Ascending aorta (tissue), 2 donors: ENCODE measurements around the gene ENOX2. TPM values are rescaled to one million over a fixed set of nuclear protein-coding genes. Genes with fewer than 3 reads are reported as not detected.
A peak's percentile ranks its signal among the peaks of the same experiment; 100 is the strongest.
"Not testable (repeated sequence)": the region's sequence is repeated elsewhere in the genome, so short reads cannot be mapped to it uniquely, and the experiment has no call there.

Experiments used
- DNase-seq, 2 donors: peaks; one replicate each; pipeline ENCODE4 v3.0.0-alpha.2; 2019; ENCODE audit warnings: low spot score in 2 of 2
- H3K27ac ChIP-seq, 2 donors: fragments of 200-600 bp; sonication (generic); one replicate each; pipeline ENCODE4 v1.5.1; 2016 to 2017; ENCODE audit warnings: mild to moderate bottlenecking in 1 of 2
- H3K27me3 ChIP-seq: fragments of 200-600 bp; sonication (generic); one replicate; pipeline ENCODE4 v1.5.1; 2017
- H3K36me3 ChIP-seq, 2 donors: fragments of 200-600 bp; sonication (generic); one replicate each; pipeline ENCODE4 v1.5.1; 2016
- H3K4me1 ChIP-seq, 2 donors: fragments of 200-600 bp; sonication (generic); one replicate each; pipeline ENCODE4 v1.5.1; 2016 to 2017; ENCODE audit warnings: mild to moderate bottlenecking in 1 of 2
- H3K4me3 ChIP-seq, 2 donors: fragments of 200-600 bp; sonication (generic); one replicate each; pipeline ENCODE4 v1.5.1; 2016 to 2017; ENCODE audit warnings: mild to moderate bottlenecking in 1 of 2
- H3K9me3 ChIP-seq, 2 donors: fragments of 200-600 bp; sonication (generic); one replicate each; pipeline ENCODE4 v1.5.1; 2016
- intact Hi-C: fragments of 100-400 bp; cut with DNase I; formaldehyde crosslinking; loops from one replicate; pipeline ENCODE4 v1.15.1; 2023
- total RNA-seq: library from RNA; depleted of rRNA; stranded (reverse); fragments of >200 nt; gene quantifications from one replicate; pipeline ENCODE4 v1.1.0, GENCODE V29; 2016
- TF ChIP-seq, protein P1 (sequence below), 3 experiments: fragments of 200-600 bp in 2 of 3; fragments of 450-650 bp in 1 of 3; sonication (generic) in 2 of 3; IDR thresholded peaks; one replicate each; pipeline ENCODE4 v1.5.1; 2016 to 2019; ENCODE audit warnings: antibody characterized with exemption in 3 of 3, mild to moderate bottlenecking in 1 of 3, moderate library complexity in 1 of 3

Gene ENOX2
- total RNA-seq, 1 donor from 2014 or later: 2.0 TPM

DNA sequence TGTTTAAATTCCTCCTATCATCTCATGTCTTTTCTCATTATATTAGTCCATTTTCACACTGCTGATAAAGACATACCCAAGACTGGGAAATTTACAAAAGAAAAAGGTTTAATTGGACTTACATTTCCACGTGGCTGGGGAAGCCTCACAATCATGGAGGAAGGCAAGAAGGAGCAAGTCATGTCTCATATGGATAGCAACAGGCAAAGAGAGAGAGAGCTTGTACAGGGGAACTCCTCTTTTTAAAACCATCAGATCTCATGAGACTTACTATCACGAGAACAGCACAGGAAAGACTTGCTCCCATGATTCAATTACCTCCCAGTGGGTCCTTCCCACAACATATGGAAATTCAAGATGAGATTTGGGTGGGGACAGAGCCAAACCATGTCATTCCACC is 15.5 kb upstream of the ENOX2 start:
- intact Hi-C loops: loop anchor here (10.0 kb wide), 1 partner anchor 584 kb away; the partner anchor contains the start of gene SLC25A14
- H3K27ac ChIP-seq, H3K9me3 ChIP-seq, H3K4me3 ChIP-seq, H3K36me3 ChIP-seq, H3K4me1 ChIP-seq, DNase-seq, H3K27me3 ChIP-seq: not testable (repeated sequence)

DNA sequence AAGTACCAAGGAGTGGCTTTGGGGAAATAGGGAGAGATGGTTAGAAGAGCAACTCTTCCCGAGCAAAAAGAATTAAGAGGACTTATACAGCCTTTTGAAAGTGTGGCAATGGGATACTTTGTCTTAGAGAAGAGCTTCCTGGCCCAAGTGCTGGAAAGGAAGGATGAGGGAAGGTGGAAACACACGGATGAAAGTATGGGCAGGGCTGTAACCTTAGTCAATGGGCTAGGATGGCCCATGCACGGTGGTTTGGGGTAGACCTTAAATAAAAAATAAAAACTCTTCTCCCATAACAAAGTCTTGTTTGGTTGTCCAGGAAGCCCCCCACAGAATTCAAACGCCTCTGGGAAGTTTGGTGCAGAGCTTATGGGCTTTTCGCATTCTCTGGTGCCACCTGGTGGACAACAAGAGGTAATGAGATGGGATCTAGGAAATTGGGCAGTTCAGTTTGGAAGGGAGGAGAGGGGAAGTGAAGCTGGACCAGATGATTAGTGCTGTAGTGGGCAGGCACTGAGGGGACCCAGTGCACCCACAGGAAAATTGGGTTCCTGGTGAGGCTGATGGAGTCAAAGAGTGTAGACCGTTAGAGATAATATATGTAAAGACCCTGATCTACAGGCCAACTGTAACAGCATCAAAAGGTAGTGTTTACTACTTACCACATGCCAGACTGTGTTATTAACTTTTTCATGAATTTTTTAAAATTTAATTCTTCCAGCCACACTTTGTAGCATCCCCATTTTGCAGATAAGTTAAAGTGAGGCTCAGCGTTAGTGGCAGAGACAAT is 13.8 kb upstream of the ENOX2 start:
- intact Hi-C loops: loop anchor here (1.0 to 10.0 kb wide), 3 partner anchors 378 to 582 kb away; partner anchors contain the start of gene SLC25A14
- no peaks in the 10 kb centered on the region for H3K36me3 ChIP-seq
- no peaks in the 10 kb centered on the region for H3K27me3 ChIP-seq
- no peaks in the 10 kb centered on the region for H3K4me1 ChIP-seq
- no peak overlapping the region for H3K27ac ChIP-seq
- no peak overlapping the region for H3K4me3 ChIP-seq
- DNase-seq: no peak
- H3K9me3 ChIP-seq: no peaks in the 10 kb centered on the region
- TF ChIP-seq, protein P1, sequence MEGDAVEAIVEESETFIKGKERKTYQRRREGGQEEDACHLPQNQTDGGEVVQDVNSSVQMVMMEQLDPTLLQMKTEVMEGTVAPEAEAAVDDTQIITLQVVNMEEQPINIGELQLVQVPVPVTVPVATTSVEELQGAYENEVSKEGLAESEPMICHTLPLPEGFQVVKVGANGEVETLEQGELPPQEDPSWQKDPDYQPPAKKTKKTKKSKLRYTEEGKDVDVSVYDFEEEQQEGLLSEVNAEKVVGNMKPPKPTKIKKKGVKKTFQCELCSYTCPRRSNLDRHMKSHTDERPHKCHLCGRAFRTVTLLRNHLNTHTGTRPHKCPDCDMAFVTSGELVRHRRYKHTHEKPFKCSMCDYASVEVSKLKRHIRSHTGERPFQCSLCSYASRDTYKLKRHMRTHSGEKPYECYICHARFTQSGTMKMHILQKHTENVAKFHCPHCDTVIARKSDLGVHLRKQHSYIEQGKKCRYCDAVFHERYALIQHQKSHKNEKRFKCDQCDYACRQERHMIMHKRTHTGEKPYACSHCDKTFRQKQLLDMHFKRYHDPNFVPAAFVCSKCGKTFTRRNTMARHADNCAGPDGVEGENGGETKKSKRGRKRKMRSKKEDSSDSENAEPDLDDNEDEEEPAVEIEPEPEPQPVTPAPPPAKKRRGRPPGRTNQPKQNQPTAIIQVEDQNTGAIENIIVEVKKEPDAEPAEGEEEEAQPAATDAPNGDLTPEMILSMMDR (IDR thresholded peaks at IDR 0.05): peak; percentile 55 to 86 (median 74)

DNA sequence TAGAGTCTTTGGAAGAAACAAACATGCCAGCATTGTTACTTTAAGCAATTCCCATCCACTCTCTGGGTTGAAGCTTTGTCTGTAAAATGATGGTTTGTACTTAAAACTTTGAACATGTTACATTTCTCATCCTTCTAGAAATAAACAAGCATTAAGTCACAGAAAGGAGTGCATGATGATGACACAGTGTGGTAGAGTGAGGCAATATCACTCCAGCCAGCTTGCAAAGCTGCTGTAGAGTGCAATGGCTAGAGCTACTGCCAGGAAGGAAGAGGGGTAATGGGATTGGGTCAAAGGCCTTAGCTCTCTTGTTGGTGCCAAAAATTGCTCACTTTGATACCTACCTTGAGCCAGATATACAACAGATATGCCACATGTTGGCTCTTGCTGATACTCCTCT is 12.3 kb upstream of the ENOX2 start:
- intact Hi-C loops: loop anchor here (10.0 kb wide), 1 partner anchor 581 kb away; the partner anchor contains the start of gene SLC25A14
- TF ChIP-seq, protein P1 (IDR thresholded peaks at IDR 0.05): no peak
- H3K36me3 ChIP-seq: no peaks in the 10 kb centered on the region
- DNase-seq: no peak
- no peaks in the 10 kb centered on the region for H3K27me3 ChIP-seq
- no peak overlapping the region for H3K4me3 ChIP-seq
- H3K9me3 ChIP-seq: no peaks in the 10 kb centered on the region
- no peaks in the 10 kb centered on the region for H3K4me1 ChIP-seq
- no peak overlapping the region for H3K27ac ChIP-seq

DNA sequence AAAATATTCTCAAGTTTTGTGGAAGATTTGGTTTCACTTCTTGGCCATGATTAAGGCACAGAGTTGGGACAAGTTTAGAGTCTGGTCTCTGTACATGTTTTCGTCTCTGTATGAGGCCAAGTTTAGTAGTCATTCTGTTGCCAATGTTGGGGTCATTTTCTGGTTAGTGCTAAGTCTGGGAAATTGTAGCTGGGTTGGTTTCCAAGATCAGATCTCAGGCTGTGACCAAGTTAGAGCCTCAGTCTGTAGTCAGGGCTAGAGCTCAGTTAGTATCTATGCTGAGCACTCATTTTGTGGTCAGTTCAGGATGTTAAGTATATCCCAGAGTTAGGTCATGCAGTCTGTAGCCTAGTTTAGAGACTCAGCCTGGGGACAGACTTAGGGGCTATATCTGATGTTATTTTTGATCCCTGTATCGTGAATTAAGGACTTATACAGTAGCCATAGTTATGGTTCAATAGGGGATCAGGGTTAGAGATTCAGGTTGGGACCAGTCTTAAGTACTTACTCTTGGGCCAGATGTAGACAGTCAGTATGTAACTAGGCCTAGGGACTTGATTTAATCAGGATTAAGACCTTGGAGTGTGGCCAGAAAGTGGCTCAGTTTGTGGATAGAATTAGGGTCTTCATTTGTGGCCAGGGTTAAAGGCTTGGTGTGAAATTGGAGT is 6.6 kb upstream of the ENOX2 start:
- Histone ChIP-seq H3K4me3 (no peak overlapping the region), H3K4me1 (no peaks in the 10 kb centered on the region), H3K36me3 (no peaks in the 10 kb centered on the region), H3K27ac (peak overlapping the region in 1 of 2 donors; percentile 63), H3K9me3 (no peaks in the 10 kb centered on the region), H3K27me3 (no peaks in the 10 kb centered on the region)
- DNase-seq: no peak
- TF ChIP-seq, protein P1 (IDR thresholded peaks at IDR 0.05): no peak
- intact Hi-C loops: loop anchor here (10.0 kb wide), 2 partner anchors 575 to 1305 kb away; partner anchors contain the start of gene SLC25A14

DNA sequence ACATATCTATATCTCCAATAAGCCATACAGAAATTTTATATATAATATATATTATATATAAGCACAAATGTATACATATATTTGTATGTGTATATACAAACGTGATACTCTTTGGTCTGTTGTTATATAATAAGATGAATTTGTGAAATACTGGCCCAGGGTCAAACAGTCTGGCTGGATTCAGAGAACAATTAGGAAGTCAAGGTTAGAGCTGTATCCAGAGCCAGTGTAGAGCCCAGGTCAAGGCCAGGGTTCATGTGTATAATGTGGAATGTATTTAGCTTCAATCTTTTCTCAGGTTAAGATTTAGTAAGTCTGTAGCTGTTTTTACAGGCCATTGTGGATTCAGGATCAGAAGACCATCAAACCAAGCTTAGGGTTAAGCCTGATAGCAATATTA is 3.8 kb upstream of the ENOX2 start:
- Histone ChIP-seq H3K4me3 (no peak overlapping the region), H3K36me3 (no peaks in the 10 kb centered on the region), H3K4me1 (no peaks in the 10 kb centered on the region), H3K27ac (no peak overlapping the region), H3K9me3 (no peaks in the 10 kb centered on the region), H3K27me3 (no peaks in the 10 kb centered on the region)
- no peak for DNase-seq
- intact Hi-C loops: loop anchor here (10.0 kb wide), 1 partner anchor 1302 kb away; no protein-coding TSS in a partner anchor
- TF ChIP-seq, protein P1 (IDR thresholded peaks at IDR 0.05): no peak

DNA sequence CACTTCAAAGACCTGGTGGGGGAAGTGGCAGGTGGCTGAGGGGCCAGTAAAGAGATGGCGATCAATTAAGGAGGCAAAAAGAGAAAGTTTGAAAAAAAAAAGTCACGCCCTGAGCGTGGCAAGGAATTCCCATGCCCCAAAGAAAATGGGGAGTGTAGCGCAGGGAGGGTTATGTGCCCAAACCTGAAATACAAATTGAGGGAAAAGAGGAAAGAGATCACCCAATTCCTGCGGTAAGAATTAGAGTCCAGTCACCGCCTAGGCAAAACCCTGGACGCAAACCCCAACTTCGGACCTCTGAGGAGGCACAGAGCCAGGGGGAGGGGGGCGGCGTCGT is 595 bp downstream of the ENOX2 start:
- Histone ChIP-seq H3K4me1 (no peaks in the 10 kb centered on the region), H3K4me3 (peak overlapping the region; percentile 63 to 67), H3K36me3 (no peaks in the 10 kb centered on the region), H3K27me3 (no peaks in the 10 kb centered on the region), H3K9me3 (no peaks in the 10 kb centered on the region), H3K27ac (peak overlapping the region; percentile 83 to 85)
- TF ChIP-seq, protein P1 (IDR thresholded peaks at IDR 0.05): no peak
- intact Hi-C loops: loop anchor here (2.0 to 10.0 kb wide), 6 partner anchors 198 to 1315 kb away; partner anchors contain the start of genes RAP2C, RBMX2 and ZNF280C
- no peak for DNase-seq
